HG02870 (cell line): Measurements from ENCODE around the gene AGK.
A peak's percentile ranks its signal among the peaks of the same experiment; 100 is the strongest.

Experiments
- ATAC-seq: cut with Tn5 transposase; IDR thresholded peaks from one replicate; pipeline ENCODE4 v1.9.1; 2021; ENCODE audit warnings: mild to moderate bottlenecking, moderate library complexity; ENCODE audit not compliant: unreplicated experiment

The AGK gene, protein sequence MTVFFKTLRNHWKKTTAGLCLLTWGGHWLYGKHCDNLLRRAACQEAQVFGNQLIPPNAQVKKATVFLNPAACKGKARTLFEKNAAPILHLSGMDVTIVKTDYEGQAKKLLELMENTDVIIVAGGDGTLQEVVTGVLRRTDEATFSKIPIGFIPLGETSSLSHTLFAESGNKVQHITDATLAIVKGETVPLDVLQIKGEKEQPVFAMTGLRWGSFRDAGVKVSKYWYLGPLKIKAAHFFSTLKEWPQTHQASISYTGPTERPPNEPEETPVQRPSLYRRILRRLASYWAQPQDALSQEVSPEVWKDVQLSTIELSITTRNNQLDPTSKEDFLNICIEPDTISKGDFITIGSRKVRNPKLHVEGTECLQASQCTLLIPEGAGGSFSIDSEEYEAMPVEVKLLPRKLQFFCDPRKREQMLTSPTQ

DNA sequence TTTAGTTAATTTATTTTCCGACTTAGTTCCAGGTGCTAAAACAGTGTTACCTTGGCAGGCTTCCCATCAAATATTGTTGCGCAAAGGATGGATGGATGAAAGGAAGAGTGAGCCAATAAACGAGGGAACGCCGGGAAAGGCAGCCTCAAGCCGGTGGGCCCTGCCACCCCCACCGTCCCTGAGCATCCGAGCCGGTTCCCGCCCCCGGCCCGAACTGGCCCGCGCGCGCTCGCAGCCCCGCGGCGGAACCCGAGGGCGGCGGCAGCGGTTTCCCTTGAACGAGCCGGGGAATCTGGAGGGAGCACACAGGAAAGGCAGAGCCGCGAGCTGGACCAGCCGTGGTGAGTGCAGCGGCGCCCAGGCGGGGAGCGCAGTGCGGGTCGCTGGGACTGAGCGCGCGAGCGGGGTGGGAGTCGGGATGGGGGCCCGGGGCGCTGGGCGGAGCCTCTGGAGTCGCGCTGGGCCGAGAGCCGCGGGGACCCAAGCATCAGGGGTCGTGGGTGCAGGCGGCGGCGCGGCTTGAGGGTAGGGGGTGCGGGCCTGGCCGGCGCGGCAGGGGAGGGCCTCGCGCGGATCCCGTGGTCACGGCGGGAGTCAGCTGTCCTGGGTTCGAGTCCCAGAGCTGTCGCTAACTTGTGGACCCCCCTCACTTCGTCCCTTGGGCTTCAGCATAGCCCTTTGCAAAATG, at the start of gene AGK:
Gene AGK (plus strand): TSS at position 317 of the 688 bp plus-strand sequence. CDS start 4,057 bp downstream, outside the sequence.
- peak; percentile 86 for ATAC-seq

DNA sequence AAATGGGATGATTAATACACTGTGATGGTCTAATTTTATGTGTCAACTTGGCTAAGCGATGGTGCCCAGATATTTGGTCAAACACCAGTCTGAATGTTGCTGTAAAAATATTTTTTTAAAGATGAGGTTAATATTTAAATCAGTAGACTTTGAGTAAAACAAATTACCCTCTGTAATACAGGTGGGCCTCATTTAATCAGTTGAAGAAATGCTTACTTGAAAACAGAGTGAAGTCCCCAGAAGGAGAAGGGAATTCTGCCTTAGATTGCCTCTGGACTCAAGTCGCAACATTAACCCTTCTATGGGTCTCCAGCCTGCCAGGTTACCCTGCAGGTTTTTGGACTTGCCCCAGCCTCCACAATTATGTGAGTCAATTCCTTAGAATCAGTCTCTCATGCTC, 49.8 kb upstream of the AGK start:
- ATAC-seq = no peak

DNA sequence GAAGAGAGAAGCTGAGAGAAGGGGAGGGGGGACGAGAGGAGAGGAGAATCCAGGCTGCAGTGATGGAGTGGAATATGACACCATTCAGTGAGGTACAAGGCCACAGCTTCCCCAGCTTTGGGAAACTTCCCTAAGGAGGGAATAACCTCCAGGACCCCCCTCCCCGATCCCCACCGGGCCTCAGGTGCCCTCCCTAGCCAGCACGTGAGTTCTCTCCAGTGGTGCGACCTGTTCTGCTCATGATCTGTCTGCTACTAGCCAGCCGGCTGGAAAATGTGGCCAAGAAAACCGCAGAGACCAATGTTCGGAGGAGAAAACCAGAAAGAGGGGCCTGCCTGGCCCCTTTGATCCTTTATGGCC, 39.9 kb upstream of the AGK start:
- ATAC-seq = no peak

DNA sequence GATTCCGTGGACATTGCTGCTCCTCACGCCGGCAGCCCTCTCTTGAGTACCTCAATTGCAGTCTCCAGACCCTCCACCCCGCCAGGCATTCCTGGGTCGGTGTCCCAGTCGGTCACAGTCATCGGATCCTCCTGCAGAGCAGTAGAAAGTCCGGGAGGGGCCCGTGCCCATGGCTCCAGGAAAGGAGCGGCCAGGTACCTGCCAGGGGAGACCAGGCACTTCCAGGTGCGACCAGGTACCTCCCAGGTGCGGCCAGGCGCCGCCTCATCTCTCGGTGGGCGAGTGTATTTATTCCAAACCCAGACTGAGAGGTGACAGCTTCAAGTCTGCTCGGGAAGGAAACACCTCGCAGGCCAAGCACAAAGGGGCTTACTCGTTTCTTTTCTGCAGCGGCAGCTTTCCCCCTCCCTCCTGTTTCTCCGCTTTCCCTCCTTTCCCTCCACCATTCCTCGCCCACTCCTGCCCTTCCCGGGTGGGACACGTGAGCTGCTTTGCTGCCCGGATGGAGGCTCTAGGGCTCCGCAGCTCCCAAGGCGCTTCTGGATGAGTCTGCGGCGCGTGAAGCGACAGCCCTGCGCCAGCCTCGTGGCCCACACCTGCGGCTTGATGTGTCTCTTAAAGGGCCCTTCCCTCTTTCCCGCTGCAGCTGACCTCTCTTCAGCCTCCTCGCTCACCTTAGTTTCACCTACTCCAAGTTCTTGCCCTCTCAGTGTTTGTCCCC, 39.4 kb upstream of the AGK start:
- ATAC-seq = no peak

DNA sequence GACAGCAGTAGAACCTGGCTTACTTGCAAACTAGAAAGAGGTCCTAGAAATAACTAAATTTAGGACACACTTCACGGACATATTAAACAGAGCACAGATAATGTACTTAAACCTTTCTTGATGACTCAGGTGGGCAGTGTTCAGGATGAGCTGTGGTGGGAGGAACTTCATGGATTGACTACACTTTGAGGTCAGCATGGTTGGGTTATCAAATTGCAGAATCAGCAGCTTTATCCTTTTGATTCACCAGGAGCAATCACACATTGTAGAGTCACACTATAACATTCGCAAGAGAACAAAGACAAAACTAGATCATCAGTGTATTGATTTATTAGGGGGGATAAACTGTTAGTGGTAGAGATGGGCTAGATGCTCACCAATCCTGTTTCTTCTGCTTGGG, 38.6 kb upstream of the AGK start:
- no peak for ATAC-seq

DNA sequence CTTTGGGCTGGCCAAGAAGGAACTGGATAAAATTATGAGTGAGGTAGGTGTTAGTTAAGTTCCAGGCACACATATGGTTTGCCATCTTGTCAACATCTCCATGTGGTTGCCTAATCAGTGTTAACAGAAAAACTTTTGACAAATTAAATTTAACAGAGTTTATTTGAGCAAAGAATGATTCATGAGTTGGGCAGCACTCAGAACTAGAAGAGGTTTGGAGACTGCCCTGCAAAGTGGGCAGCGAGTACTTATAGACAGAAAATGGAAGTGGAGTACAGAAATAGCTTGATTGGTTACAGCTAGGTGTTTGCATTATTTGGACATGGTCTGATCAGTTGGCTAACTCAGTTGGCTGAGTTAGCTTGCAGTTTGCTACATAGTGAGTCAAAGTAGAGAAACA, 37.5 kb upstream of the AGK start:
- no peak for ATAC-seq

DNA sequence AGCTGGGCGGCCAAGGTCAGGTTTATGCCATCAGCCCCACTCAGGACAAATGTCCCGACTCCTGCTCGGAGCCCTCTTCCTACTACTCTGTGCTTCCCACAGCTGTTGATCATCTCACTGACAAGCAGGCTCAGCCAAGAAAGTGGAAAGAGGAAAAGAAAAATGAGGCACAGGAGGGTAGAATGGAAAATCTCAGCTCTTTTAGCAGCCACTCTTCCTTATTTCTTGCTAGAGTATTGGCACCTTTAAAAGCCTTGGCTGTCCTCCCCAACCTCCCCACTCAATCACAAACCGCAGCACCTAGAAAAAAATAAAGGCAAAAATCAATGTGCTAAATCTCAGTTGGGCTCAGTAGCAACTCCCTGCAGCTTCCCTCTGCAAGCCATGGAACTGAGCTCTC, 35.3 kb upstream of the AGK start:
- no peak for ATAC-seq

DNA sequence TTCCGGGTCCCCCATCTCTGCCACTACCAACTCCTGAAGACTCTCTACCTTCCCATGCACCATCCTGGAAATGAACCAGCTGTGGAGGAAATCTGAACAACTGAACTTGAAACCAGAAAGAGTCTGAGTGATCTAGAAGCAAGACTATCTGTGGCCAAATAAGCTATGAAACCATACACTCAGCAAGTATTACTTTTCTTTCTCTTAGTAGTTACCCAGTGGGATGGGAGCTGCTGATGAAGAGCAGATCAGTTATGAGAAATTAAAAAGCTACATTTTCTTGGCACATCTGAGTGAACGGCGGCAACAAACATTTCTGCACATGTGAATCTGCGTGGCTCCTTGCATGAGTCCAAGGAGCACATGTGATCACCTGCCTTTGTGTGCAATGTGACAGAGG, 31.6 kb upstream of the AGK start:
- no peak for ATAC-seq

DNA sequence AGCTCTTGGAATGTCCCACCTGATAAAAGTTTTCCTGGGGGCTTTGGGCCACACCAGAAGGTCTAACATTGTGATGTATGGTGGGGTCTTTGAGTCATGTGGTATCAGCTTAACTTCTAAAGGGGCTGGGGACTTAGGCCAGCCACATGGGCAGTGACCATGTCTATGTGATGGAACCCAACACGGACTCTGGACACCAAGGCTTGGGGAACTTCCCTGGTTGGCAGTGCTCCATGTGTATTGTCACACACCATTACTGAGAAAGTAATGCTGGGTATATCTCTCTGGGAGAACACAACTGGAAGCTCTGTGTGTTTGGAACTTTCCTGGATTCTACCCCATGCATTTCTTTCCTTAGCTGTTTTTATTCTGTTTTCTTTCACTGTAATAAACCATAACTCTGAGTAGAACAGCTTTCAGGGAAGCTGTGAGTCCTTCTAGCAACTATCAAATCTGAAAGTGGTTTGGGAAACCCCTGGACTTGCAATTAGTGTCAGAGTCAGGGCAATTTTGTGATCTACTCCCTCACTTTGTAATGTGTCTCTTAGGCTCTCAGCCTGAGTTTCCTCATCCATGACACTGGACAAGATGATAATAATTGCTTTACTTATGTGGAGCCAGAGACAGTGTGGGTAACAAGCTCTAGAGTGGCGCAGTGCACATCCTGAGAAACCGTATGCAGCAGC, 28.4 kb upstream of the AGK start:
- ATAC-seq = peak; percentile 50

DNA sequence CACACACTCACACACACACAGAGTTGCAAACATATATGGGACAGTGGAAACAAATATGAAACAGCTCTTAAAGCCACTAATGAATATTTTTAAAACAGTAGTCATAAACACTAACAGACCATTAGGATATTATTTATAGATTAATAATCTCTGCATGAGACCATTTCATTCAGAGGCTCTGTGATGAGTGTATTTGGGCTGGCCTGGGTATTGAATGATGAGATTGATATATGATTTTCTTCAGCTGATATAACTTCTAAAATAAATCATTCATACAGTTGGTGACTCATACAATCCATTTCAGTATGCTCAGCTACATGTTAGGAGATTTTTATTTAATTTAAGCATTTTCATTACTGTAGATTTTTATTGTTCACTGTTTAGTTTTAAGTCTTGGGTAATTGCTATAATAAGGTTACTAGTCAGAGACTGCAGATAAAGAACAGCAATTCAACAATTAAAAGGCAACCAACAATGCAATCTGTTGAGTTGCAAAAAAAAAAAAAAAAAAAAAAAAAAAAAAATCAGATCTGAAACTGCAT, 25.2 kb upstream of the AGK start:
- ATAC-seq = no peak

DNA sequence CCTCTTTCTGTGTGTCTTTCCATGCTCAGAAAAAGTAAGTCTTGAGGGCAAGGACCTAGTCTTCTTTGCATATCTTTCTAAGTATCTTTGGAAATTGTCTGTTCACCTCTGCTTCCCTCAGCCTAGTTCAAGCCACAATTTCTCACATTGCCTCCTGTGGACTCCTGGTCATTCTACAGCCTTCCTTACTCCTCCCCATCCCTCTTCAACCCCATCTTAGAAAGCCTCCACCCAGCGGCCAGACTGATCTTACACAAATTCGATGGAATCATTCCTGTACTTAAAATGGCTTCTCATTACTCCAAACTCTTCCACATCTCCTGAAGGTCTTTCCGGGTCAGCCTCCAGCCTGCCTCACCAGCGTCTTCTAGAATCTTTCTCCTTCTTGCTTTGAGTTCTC, 24.1 kb upstream of the AGK start:
- ATAC-seq = no peak

DNA sequence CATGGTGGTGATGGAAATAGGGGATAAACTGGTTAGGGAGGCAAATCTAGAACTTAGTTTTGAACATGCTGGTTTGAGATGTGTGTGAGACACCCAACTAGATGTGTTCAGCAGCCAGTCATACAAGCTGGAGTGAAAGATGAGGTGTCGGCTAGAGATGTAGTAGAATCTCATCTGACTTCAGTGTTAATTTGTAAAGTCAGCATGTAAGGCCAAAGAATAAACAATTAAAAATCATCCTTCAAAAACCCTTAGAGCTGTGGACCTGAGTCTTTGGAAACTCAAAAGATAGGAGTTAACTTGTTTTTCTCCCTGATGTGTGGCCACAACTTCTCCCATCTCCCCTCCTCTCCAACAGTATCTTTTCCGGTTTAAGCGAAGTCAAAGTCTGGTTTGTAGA, 22.8 kb upstream of the AGK start:
- ATAC-seq = no peak

DNA sequence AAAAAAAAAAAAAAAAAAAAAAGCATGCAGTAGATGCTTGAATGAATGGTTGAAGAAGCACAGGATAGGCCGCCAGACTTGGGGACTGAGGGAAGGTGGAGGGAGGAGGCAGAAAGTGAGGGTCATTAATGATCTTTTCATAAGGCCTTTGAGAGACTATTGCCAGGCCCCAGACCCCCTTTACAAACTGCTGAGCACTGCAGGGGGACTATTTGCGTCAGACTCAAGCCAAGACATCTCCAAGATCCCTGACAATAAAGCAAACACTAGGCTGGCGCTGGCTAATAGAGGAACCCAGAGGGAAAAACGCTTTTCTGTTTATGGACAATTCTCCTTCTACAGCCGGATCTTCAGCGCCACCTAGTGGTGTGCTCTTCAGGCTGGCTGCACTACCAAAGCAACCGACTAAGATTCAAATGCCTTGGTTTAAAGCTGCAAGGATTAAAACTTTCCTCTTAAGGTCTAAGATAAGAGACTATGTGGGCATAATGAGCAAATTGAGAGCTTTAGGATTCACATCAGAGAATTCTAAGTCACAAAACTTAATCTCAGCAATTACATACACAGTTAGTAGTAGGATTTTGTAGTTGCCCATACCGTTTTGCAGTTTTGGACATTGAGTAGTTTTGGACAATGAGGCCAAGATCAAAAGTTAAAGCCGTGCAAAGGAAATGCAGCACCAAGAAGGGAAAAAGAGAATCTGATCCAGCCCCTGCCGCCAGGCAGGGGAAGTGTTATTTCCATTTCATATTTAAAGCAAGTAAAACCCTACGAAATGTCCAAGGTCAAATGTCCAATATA, 17.9 kb upstream of the AGK start:
- peak; percentile 51 for ATAC-seq

DNA sequence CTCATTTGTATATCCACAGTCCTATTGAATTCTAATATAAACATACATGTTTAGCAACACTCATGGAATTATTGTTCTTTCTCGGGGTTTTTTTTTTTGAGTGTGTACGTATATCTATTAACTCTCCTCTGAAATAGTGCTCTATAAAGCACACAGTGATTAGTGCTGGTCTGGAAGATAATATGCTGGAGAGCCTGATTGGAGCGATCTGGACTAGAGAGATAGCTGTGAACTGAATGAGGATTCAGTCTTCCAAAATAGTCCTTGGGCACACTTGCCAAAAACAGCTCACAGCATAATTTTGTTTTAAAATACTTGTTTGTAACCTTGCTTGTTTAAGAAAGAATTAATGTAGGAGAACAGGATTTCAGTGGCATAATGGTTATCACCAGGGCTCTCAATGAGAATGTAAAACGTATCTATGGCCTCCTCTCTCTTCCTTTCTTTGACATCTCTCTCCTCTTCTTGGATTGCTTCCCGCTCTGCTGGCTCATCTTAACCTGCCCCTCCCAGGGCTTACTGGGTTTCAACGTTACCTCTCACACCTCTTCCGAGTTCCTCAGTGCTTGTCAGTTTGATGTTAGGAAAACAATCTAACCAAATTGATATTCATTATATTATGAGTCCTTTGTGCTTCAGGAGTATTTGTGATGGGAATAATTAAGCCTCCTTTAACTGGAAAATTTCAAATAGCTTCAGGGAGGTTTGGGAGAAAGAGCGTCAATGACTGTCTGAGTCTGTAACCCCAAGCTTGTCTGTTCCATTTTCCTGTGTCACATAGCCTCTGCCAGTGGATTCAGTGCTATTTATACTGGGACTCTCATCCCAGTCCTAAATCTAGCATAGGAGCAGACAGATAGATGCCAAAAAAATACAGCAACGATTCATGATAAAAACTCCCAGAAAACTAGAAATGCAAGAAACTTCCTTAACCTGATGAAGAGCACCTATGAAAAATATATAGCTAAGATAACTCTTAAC, 16.2 kb upstream of the AGK start:
- no peak for ATAC-seq

DNA sequence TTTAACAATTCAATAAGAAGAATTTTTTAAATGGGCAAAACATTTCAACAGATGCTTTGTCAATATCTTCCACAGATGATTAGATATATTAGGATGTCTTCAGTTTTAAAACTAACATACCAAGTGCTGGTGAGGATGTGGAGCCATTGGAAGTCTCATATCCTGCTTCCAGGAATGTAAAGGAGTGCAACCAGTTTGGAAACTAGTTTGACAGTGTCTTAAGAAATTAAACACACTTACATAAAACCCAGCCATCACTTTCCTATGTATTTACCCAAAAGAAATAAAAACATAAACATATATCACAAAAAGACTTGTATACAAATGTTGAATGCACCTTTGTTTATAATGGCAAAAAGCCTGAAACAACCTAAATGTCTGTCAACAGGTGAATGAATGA, 13.3 kb upstream of the AGK start:
- ATAC-seq = no peak

DNA sequence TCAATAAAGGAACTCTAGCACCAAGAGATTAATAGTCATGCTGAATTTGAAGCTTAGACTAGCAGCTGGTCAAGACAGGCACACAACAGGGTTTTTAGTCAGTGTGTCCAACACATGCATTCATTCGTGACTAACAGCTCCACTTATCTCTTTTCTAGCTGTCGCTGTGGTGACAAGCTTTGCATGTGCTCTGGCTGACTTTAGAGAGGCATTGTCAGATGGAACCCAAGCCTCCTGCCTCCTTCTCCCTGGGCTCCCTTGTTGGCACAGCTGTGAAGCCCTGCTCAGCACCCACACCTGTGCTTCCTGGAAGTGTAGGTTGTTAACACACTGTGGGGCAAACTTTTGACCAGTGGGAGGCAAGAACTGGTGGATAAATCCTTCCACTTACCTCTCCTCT, 9.8 kb upstream of the AGK start:
- ATAC-seq = no peak

DNA sequence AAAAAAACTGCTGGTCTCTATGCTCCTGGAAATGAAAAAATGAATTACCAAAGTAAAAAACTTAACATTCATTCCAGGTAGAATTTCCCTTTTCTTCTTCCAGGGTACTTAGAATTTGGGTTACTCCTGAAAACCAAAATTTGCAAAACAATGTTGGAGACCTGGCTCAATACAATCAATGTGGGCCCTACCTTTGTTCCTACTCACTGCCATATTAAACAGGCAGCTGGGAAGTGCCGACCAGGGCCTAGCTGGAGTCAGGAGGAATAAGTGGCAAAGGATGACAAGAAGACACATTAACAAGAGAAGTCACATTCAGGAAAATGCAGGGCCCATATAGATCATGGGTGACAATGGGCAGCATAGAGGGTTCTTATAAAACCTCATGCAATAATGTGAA, 6.4 kb upstream of the AGK start:
- ATAC-seq = no peak

DNA sequence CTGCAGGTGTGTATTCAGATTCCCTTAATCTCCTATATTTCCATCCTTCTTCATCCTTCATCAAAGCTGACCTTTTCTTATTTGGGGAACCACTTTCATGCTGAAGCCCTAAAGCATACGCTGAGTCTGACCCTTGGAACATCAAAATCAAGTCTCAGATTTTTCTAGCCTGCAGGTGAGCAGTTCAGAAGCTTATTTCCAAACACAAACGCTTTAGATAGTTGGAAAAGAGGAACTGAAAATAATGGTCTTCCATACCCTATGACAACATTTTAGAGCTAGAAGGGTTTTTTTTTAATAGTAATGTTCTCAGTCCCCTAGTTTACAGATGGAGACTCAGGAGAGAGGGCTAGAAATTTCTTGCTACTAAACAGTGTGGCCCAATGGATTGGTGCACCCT, 1.6 kb upstream of the AGK start:
- ATAC-seq = no peak
